SK-N-SH (cell line): ENCODE results near the gene MAOB. TPM values are rescaled to one million over a fixed set of nuclear protein-coding genes. Genes with fewer than 3 reads are reported as not detected.

Source experiments
- CTCF ChIA-PET: fragments of 300-600, 350-600 bp; formaldehyde crosslinking; extraction: SDS; loops from one replicate; lab custom pipeline; 2021; lab: Yijun Ruan, JAX
- POLR2A ChIA-PET: fragments of 350-600 bp; sonication (Branson Sonifier 250); formaldehyde crosslinking; extraction: SDS; loops from one replicate; lab custom pipeline; 2020; ENCODE audit warnings: antibody characterized with exemption, inconsistent platforms; lab: Yijun Ruan, JAX
- DNase-seq: peaks from one replicate; pipeline ENCODE4 v3.0.0; 2012
- H2AFZ ChIP-seq: fragments of 200-600 bp; sonication (generic); 2 replicates; pipeline ENCODE4 v1.8.1; 2016; ENCODE audit warnings: antibody characterized with exemption, mild to moderate bottlenecking, low read depth
- H3F3A ChIP-seq: fragments of 200-600 bp; sonication (generic); replicated peaks from 2 replicates; pipeline ENCODE3; 2016; ENCODE audit warnings: antibody characterized with exemption, mild to moderate bottlenecking; ENCODE audit not compliant: insufficient read depth
- H3K27ac ChIP-seq, 2 experiments: fragments of 200-500 bp in 1 of 2; fragments of 200-600 bp in 1 of 2; sonication (Bioruptor generic) in 1 of 2; sonication (generic), shearing (Covaris generic) in 1 of 2; 2 replicates each; pipeline versions ENCODE4 v1.5.1 to v1.6.1; 2014 to 2016; ENCODE audit warnings: low read depth in 2 of 2, inconsistent platforms in 1 of 2, low read length in 1 of 2, mild to moderate bottlenecking in 1 of 2, mixed read lengths in 1 of 2
- H3K27me3 ChIP-seq: fragments of 200-600 bp; sonication (generic), shearing (Covaris generic); 2 replicates; pipeline ENCODE4 v1.6.1; 2016; ENCODE audit warnings: mixed run types; ENCODE audit not compliant: insufficient read depth
- H3K36me3 ChIP-seq, 2 experiments: fragments of 200-500 bp in 1 of 2; fragments of 200-600 bp in 1 of 2; sonication (Bioruptor generic) in 1 of 2; sonication (generic) in 1 of 2; replicated peaks in 1 of 2; 2 replicates each; pipeline versions ENCODE3 to v1.5.1; 2014 to 2016; ENCODE audit warnings: low read length in 1 of 2, mild to moderate bottlenecking in 1 of 2; ENCODE audit not compliant: insufficient read depth in 2 of 2, control insufficient read depth in 1 of 2
- H3K4me1 ChIP-seq, 2 experiments: fragments of 200-500 bp in 1 of 2; fragments of 200-600 bp in 1 of 2; sonication (Bioruptor generic) in 1 of 2; sonication (generic), shearing (Covaris generic) in 1 of 2; 2 replicates each; pipeline versions ENCODE4 v1.5.1 to v1.6.1; 2014 to 2016; ENCODE audit warnings: low read depth in 1 of 2, low read length in 1 of 2, mixed run types in 1 of 2; ENCODE audit not compliant: insufficient read depth in 2 of 2, control insufficient read depth in 1 of 2
- H3K4me2 ChIP-seq: fragments of 200-600 bp; sonication (generic), shearing (Covaris generic); 2 replicates; pipeline ENCODE4 v1.6.1; 2017; ENCODE audit warnings: mixed run types
- H3K4me3 ChIP-seq, 2 experiments: fragments of 200-500 bp in 1 of 2; fragments of 200-600 bp in 1 of 2; sonication (Bioruptor generic) in 1 of 2; sonication (generic), shearing (Covaris generic) in 1 of 2; 2 replicates each; pipeline versions ENCODE4 v1.5.1 to v1.8.1; 2014 to 2016; ENCODE audit warnings: low read depth in 2 of 2, inconsistent platforms in 1 of 2, low read length in 1 of 2, mild to moderate bottlenecking in 1 of 2, mixed read lengths in 1 of 2, moderate library complexity in 1 of 2
- H3K79me2 ChIP-seq: fragments of 200-600 bp; sonication (generic); 2 replicates; pipeline ENCODE4 v1.8.1; 2017; ENCODE audit warnings: mild to moderate bottlenecking; ENCODE audit not compliant: insufficient read depth
- H3K9ac ChIP-seq: fragments of 200-600 bp; sonication (generic); 2 replicates; pipeline ENCODE4 v1.6.1; 2017; ENCODE audit warnings: mixed run types
- H3K9me2 ChIP-seq: fragments of 200-600 bp; sonication (generic); 2 replicates; pipeline ENCODE4 v1.6.1; 2017; ENCODE audit warnings: mixed run types
- H3K9me3 ChIP-seq: fragments of 200-600 bp; sonication (generic); 2 replicates; pipeline ENCODE4 v1.6.1; 2017; ENCODE audit warnings: mixed run types, mild to moderate bottlenecking, moderate library complexity
- H4K20me1 ChIP-seq: fragments of 200-600 bp; sonication (generic); 2 replicates; pipeline ENCODE4 v1.6.1; 2017; ENCODE audit warnings: mild to moderate bottlenecking, mixed run types; ENCODE audit not compliant: insufficient read depth
- CHD2 ChIP-seq: fragments of 150-350 bp; IDR thresholded peaks from 2 replicates; pipeline ENCODE4 v1.6.1; 2018; ENCODE audit warnings: low read length; ENCODE audit not compliant: partially characterized antibody
- EZH2phosphoT487 ChIP-seq: fragments of 200-600 bp; sonication (generic); IDR thresholded peaks from 2 replicates; pipeline ENCODE4 v1.6.1; 2017; ENCODE audit warnings: low read depth, mixed run types, mild to moderate bottlenecking, antibody characterized with exemption, moderate library complexity, borderline replicate concordance
- JUND ChIP-seq: IDR thresholded peaks from 2 replicates; pipeline ENCODE4 v1.4.0; 2012
- NFIC ChIP-seq: IDR thresholded peaks from 2 replicates; pipeline ENCODE4 v1.4.0; 2012; ENCODE audit warnings: borderline replicate concordance
- RAD21 ChIP-seq: IDR thresholded peaks from 2 replicates; pipeline ENCODE4 v1.6.1; 2012; ENCODE audit warnings: mild to moderate bottlenecking, low read length
- RXRA ChIP-seq: IDR thresholded peaks from 2 replicates; pipeline ENCODE4 v1.4.0; 2012; ENCODE audit warnings: low read depth, mild to moderate bottlenecking, borderline replicate concordance
- SMC3 ChIP-seq: IDR thresholded peaks from 2 replicates; pipeline ENCODE4 v1.6.1; 2012; ENCODE audit warnings: low read depth, low read length, improper control_type of control experiment
- TCF12 ChIP-seq: IDR thresholded peaks from 2 replicates; pipeline ENCODE4 v1.4.0; 2012
- YY1 ChIP-seq: IDR thresholded peaks from 2 replicates; pipeline ENCODE4 v1.4.0; 2012; ENCODE audit warnings: low read depth, mild to moderate bottlenecking
- WGBS: methylation state at CpG from one replicate; pipeline ENCODE4 v1.1.6; 2017; ENCODE audit warnings: low lambda C conversion rate; 5-methylcytosine and 5-hydroxymethylcytosine counted together
- polyA plus RNA-seq, 3 experiments: library from polyadenylated mRNA; depleted of rRNA; stranded (reverse); fragments of >200 nt; gene quantifications; 2 replicates each; pipeline ENCODE4 v1.2.3, GENCODE V29; 2012
- TF ChIP-seq, protein P1 (sequence below): fragments of 200-600 bp; sonication (generic); IDR thresholded peaks from 2 replicates; pipeline ENCODE4 v1.6.1; 2017; ENCODE audit warnings: antibody characterized with exemption, mild to moderate bottlenecking, moderate library complexity
- TF ChIP-seq, protein P2 (sequence below): IDR thresholded peaks from 2 replicates; pipeline ENCODE4 v1.6.1; 2012; ENCODE audit warnings: mild to moderate bottlenecking, low read depth, low read length, moderate library complexity
- TF ChIP-seq, protein P3 (sequence below): fragments of 150-350 bp; IDR thresholded peaks from 2 replicates; pipeline ENCODE4 v1.6.1; 2016; ENCODE audit warnings: mild to moderate bottlenecking, low read depth, low read length

Gene MAOB
- polyA plus RNA-seq, 1 of the 3 experiments (the other 2 are of a cell fraction) = 0.92 TPM

DNA sequence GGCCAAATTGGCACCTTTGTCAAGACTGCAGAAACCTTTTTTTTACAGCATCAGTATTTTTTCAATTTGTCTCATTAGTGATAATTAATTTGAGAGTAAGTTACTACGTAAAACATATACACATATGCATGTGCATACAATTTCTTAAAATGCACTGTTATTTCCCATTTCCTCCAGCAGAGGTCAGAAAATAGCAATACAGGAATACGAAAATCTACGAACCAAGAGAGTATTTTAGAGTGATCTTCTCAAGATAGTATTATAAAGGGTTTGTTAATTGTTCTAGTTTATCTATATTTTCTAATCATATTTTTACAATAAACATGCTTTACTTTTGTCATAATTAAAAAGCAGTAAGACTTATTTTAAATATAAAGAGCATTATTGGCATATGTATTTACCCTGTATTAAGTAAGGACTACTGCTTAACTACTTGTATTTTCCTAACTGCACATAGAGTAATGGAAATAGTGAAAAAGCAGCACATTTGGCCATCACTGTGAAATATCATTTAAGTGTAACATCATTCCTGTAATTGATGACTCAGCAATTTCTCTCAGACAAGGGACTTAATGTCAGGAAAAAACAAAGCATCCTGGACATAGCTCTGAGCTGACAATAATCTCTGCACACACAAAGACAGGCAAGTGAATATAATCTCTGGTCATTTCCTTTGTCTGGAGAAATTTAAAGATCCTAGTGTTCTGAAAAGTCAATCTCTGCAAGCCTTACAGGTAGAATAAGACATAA lies 45.6 kb downstream of the MAOB start:
- ChIA-PET CTCF (interaction anchor here (0.6 to 2.5 kb wide), 27 partner anchors 8 to 410 kb away, joined by 3 to 16 read pairs (median 3); no protein-coding TSS in a partner anchor), POLR2A (no interaction called here)
- Histone ChIP-seq H3F3A (no peaks in the 10 kb centered on the region), H3K4me2 (no peak overlapping the region), H3K4me3 (no peak overlapping the region), H3K9me2 (no peaks in the 10 kb centered on the region), H3K9ac (no peak overlapping the region), H3K27me3 (no peaks in the 10 kb centered on the region), H3K36me3 (no peaks in the 10 kb centered on the region), H3K27ac (no peak overlapping the region), H3K79me2 (no peaks in the 10 kb centered on the region; the same call in 1 of the 2 replicates), H2AFZ (no peak overlapping the region), H3K4me1 (no peaks in the 10 kb centered on the region; a peak in 1 of 4 replicates), H3K9me3 (no peaks in the 10 kb centered on the region), H4K20me1 (no peaks in the 10 kb centered on the region)
- DNase-seq = peak; percentile 12
- TF ChIP-seq SMC3 (peak; percentile 46), JUND (no peak), CHD2 (no peak), RAD21 (peak; percentile 74), YY1 (no peak)
- TF ChIP-seq, protein P1, sequence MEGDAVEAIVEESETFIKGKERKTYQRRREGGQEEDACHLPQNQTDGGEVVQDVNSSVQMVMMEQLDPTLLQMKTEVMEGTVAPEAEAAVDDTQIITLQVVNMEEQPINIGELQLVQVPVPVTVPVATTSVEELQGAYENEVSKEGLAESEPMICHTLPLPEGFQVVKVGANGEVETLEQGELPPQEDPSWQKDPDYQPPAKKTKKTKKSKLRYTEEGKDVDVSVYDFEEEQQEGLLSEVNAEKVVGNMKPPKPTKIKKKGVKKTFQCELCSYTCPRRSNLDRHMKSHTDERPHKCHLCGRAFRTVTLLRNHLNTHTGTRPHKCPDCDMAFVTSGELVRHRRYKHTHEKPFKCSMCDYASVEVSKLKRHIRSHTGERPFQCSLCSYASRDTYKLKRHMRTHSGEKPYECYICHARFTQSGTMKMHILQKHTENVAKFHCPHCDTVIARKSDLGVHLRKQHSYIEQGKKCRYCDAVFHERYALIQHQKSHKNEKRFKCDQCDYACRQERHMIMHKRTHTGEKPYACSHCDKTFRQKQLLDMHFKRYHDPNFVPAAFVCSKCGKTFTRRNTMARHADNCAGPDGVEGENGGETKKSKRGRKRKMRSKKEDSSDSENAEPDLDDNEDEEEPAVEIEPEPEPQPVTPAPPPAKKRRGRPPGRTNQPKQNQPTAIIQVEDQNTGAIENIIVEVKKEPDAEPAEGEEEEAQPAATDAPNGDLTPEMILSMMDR = peak; percentile 81
- WGBS = 17% methylated on average over 3 of the region's 3 CpGs

DNA sequence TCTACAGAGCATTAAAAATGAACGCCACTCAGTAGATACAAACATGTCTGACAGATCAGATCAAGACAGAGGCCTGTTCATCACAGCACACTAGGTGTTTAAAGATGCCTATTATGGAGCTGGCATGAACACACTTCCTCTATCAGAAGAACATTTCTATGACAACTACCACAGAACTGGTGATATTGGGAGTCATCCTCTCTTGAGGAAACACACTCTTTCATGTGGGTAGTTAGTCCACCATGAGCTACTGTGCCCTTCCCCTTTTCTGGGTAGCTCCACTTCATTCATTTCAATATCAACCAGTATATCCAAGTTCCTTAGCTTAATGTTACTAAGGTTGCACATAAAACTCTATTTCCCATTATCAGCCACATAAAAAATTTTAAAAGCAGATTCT lies 46.7 kb downstream of the MAOB start:
- TF ChIP-seq YY1 (no peak), TCF12 (no peak), EZH2phosphoT487 (no peak), RXRA (no peak), NFIC (no peak)
- TF ChIP-seq, protein P2, sequence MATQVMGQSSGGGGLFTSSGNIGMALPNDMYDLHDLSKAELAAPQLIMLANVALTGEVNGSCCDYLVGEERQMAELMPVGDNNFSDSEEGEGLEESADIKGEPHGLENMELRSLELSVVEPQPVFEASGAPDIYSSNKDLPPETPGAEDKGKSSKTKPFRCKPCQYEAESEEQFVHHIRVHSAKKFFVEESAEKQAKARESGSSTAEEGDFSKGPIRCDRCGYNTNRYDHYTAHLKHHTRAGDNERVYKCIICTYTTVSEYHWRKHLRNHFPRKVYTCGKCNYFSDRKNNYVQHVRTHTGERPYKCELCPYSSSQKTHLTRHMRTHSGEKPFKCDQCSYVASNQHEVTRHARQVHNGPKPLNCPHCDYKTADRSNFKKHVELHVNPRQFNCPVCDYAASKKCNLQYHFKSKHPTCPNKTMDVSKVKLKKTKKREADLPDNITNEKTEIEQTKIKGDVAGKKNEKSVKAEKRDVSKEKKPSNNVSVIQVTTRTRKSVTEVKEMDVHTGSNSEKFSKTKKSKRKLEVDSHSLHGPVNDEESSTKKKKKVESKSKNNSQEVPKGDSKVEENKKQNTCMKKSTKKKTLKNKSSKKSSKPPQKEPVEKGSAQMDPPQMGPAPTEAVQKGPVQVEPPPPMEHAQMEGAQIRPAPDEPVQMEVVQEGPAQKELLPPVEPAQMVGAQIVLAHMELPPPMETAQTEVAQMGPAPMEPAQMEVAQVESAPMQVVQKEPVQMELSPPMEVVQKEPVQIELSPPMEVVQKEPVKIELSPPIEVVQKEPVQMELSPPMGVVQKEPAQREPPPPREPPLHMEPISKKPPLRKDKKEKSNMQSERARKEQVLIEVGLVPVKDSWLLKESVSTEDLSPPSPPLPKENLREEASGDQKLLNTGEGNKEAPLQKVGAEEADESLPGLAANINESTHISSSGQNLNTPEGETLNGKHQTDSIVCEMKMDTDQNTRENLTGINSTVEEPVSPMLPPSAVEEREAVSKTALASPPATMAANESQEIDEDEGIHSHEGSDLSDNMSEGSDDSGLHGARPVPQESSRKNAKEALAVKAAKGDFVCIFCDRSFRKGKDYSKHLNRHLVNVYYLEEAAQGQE = no peak
- TF ChIP-seq, protein P3, sequence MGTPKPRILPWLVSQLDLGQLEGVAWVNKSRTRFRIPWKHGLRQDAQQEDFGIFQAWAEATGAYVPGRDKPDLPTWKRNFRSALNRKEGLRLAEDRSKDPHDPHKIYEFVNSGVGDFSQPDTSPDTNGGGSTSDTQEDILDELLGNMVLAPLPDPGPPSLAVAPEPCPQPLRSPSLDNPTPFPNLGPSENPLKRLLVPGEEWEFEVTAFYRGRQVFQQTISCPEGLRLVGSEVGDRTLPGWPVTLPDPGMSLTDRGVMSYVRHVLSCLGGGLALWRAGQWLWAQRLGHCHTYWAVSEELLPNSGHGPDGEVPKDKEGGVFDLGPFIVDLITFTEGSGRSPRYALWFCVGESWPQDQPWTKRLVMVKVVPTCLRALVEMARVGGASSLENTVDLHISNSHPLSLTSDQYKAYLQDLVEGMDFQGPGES = no peak
- Histone ChIP-seq H3K27me3 (no peaks in the 10 kb centered on the region), H3K9me3 (no peaks in the 10 kb centered on the region), H2AFZ (no peak overlapping the region), H3K4me3 (no peak overlapping the region), H4K20me1 (no peaks in the 10 kb centered on the region), H3K9me2 (no peaks in the 10 kb centered on the region), H3F3A (no peaks in the 10 kb centered on the region), H3K4me2 (no peak overlapping the region), H3K79me2 (no peaks in the 10 kb centered on the region; the same call in 1 of the 2 replicates), H3K36me3 (no peaks in the 10 kb centered on the region), H3K4me1 (no peaks in the 10 kb centered on the region; a peak in 1 of 4 replicates), H3K9ac (no peak overlapping the region), H3K27ac (no peak overlapping the region)
- DNase-seq = no peak
- CTCF ChIA-PET = interaction anchor here (0.6 to 2.5 kb wide), 22 partner anchors 9 to 412 kb away, joined by 3 to 16 read pairs (median 3); no protein-coding TSS in a partner anchor
- POLR2A ChIA-PET = no interaction called here
- 25% methylated on average over 1 of the region's 1 CpG for WGBS
